ENCODE results near the gene STIM1.

- TF ChIP-seq, protein P1, sequence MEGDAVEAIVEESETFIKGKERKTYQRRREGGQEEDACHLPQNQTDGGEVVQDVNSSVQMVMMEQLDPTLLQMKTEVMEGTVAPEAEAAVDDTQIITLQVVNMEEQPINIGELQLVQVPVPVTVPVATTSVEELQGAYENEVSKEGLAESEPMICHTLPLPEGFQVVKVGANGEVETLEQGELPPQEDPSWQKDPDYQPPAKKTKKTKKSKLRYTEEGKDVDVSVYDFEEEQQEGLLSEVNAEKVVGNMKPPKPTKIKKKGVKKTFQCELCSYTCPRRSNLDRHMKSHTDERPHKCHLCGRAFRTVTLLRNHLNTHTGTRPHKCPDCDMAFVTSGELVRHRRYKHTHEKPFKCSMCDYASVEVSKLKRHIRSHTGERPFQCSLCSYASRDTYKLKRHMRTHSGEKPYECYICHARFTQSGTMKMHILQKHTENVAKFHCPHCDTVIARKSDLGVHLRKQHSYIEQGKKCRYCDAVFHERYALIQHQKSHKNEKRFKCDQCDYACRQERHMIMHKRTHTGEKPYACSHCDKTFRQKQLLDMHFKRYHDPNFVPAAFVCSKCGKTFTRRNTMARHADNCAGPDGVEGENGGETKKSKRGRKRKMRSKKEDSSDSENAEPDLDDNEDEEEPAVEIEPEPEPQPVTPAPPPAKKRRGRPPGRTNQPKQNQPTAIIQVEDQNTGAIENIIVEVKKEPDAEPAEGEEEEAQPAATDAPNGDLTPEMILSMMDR (IDR thresholded peaks at IDR 0.05): no peak
- no peak for TF ChIP-seq POLR2AphosphoS5 (IDR thresholded peaks at IDR 0.05)
Observed at GRCh38 chr11:3933165-3933628, 77.7 kb downstream of the STIM1 start.

Data from gastroesophageal sphincter (tissue), 3 donors.